ENCODE data around the gene PIGL.
"Not testable (repeated sequence)": the region's sequence is repeated elsewhere in the genome, so short reads cannot be mapped to it uniquely, and the experiment has no call there.

GRCh38 chr17:16194307-16194835 lies 22.6 kb upstream of the PIGL start:
- not testable (repeated sequence) for TF ChIP-seq CTCF (conservative IDR thresholded peaks at IDR 0.05; ENCODE audit: low read depth, low read length); FOS (IDR thresholded peaks at IDR 0.05; ENCODE audit: low read depth, low read length); CHD1 (IDR thresholded peaks at IDR 0.05; ENCODE audit: low read depth, low read length)
